Astrocyte of the spinal cord (primary cell): ENCODE measurements around the gene PRKAR1B.

ENCODE experiments used
- DNase-seq: peaks from one replicate; pipeline ENCODE4 v3.0.0; 2011; ENCODE audit warnings: low read depth, low spot score
- H3K4me3 ChIP-seq: 2 replicates; pipeline ENCODE4 v1.5.1; 2011; ENCODE audit warnings: low read depth, mild to moderate bottlenecking, low read length, moderate library complexity
- in situ Hi-C: cut with HindIII; loops from 2 replicates; pipeline ENCODE4 v1.10.0; 2017; ENCODE audit warnings: low sequenced_read_pairs
- TF ChIP-seq, protein P1 (sequence below): IDR thresholded peaks from 2 replicates; pipeline ENCODE4 v1.5.1; 2012; ENCODE audit warnings: low read depth, mild to moderate bottlenecking, low read length, inconsistent platforms

Gene PRKAR1B

DNA sequence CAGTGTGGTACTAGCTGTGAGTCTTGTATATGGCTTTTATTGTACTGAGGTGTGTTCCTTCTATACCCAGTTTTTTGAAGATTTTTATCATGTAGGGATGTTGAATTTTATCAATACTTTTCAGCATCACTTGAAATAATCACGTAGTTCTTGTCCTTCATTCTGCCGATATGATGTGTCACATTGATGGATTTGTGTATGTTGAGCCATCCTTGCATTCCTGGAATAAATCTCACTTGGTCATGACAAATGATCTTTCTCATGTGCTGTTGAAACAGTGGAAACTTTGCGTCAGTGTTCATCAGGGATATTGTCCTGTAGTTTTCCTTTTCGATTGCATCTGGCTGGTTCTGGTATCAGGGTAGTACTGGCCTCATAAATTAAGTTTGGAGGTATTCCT lies 7.1 kb upstream of the PRKAR1B start:
- DNase-seq = no peak
- in situ Hi-C loops = no loop called here
- no peak overlapping the region for H3K4me3 ChIP-seq
- TF ChIP-seq, protein P1, sequence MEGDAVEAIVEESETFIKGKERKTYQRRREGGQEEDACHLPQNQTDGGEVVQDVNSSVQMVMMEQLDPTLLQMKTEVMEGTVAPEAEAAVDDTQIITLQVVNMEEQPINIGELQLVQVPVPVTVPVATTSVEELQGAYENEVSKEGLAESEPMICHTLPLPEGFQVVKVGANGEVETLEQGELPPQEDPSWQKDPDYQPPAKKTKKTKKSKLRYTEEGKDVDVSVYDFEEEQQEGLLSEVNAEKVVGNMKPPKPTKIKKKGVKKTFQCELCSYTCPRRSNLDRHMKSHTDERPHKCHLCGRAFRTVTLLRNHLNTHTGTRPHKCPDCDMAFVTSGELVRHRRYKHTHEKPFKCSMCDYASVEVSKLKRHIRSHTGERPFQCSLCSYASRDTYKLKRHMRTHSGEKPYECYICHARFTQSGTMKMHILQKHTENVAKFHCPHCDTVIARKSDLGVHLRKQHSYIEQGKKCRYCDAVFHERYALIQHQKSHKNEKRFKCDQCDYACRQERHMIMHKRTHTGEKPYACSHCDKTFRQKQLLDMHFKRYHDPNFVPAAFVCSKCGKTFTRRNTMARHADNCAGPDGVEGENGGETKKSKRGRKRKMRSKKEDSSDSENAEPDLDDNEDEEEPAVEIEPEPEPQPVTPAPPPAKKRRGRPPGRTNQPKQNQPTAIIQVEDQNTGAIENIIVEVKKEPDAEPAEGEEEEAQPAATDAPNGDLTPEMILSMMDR = no peak

DNA sequence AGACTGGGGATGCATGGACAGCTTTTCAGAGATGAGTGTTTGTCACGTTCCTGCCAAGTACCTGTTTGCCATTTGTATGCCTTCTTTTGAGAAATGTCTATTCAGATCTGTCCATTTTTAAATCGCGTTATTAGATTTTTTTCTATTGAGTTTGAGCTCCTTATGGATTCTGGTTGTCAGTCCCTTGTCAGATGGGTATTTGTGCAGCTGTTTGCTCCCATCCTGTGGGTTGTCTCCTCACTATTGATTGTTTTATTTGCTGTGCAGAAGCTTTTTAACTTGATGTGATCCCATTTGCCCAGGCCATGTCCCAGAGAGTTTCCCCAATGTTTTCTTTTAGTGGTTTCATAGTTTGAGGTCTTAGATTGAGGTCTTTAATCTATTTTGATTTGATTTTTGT lies 5.5 kb upstream of the PRKAR1B start:
- DNase-seq = no peak
- H3K4me3 ChIP-seq = no peak overlapping the region
- in situ Hi-C loops = no loop called here
- TF ChIP-seq, protein P1 = no peak

DNA sequence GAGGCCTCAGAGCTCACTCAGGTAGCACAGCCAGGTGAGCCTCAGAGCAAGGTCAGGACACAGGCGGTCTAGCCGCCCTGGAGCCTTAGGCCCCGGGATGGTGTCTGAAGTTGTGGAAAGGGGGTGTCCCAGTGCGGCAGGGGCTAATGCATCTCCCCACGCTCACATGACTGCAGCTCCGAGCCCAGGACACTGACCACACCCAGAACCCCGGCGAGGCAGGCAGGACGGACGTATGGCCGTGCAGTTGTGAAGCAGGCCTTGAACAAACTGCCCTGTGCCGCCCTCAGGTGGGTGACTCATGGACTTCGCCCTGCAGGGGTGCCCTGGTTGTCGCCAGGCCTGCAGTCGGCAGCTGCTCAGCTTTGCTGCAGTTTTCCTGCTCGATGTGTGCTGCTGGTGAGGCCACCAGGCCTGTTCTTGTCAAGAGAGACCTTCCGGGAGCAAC lies 5.0 kb upstream of the PRKAR1B start:
- TF ChIP-seq, protein P1 = peak; percentile 39
- peak; percentile 71 for DNase-seq
- in situ Hi-C loops = no loop called here
- H3K4me3 ChIP-seq = no peak overlapping the region

DNA sequence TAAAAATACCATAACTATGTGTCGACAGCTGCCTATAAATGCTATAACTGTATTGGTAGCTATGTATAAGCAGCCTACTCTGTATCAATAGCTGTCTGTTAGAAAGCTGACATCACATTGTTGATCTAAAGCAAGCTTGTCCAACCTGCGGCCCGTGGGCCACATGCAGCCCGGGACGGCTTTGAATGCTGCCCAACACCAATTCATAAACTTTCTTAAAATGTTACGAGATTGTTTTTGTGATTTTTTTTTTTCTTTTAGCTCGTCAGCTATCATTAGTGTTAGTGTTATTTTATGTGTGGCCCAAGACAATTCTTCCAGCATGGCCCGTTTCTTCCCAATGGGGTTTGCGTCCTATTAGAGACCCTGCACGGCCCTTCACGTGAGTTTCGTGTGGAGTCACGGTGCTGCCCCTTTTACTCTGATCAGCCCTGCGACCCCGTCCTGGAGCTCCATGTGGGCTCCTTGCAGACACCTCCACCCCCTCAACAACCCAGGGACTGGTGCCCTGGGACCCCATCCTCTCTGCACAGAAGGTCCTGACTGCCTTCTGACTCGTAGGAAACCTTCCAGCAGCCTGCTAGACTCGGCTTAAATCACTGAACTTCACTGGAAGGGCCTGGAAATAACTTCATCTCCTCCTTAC lies 4.5 kb upstream of the PRKAR1B start:
- no peak overlapping the region for H3K4me3 ChIP-seq
- TF ChIP-seq, protein P1 = no peak
- DNase-seq = no peak
- in situ Hi-C loops = no loop called here

DNA sequence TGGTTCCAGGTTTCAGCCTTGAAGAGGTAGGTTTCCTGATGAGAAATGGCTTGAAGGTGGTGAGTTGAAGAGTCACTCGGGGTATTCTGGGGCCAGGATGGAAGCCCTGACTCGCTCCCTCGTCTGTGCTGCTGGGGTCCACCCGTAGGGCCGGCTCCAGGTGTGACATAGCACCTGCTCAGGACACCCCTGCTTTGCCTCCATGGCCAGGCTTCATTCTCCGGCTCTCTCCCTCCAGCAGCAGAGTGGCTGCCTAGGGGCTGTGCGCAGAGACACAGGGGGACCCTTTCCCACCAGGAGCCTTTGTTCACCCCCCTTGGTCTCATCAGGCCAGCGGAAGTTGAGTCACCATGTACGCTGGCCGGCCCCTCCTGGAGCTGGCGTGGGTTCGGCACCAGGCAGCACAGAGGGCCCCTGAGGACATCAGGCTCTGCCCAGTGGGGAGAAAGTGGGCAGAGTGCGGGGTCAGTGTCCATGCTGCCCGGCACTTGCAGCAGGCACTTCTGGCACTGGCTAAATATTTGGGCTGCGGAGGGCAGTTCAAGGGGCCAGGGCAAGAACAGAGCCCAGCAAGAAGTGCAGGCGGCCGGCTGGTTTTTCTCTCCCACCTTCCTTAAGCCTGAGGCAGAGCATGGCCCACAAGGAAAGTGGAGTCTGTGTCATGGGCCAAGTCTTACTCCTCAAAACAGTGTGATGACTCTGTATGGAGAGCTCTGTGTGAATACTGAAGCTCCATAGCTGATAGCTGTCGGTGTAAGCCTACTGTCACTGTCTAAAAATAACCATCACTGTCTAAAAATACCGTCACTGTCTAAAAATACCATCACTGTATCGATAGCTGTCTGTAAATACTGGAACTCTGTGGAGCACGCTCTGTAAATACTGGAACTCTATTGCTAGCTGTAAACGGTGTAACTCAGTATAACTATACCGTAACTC lies 3.7 kb upstream of the PRKAR1B start:
- TF ChIP-seq, protein P1 = no peak
- no peak overlapping the region for H3K4me3 ChIP-seq
- in situ Hi-C loops = no loop called here
- peak; percentile 34 for DNase-seq

DNA sequence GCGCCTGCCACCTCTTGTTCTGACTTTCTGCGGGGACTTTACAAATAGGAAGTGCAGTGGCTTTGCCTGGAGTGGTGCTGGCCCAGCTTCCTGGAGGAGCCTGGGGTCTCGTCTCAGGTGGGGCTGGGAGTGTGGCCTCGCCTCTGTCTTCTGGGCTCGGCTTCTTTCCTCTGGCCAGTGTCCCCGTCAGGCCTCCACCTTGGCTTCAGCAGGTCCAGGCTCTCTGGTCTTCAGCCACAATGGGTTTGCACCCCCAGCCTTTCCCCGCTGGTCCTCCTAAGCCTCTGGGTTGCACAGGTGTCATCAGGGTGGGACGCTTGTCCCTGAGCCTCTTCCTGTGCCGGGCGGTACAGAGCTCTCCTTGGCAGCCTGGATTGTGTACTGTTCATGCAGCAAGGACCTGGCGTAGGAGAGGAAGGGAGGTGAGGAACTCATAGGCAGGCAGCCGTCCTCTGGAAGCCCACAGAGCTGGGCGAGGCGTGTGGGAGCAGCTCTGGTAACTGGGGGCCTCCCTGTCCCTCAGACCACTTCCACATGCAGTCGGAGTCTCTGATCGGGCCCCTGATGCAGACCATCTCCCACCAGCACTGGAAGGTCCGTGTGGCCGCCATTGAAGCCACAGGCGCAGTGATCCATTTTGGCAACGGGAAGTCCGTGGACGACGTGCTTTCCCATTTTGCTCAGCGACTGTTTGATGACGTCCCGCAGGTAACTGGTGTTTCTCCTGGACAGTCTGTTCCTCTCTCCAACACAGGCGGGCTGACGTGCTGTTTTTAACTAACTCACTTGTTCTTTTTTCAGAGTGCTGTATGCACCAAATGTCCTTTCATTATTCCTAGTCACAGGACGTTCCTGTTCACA lies 2.3 kb upstream of the PRKAR1B start:
- in situ Hi-C loops = no loop called here
- DNase-seq = no peak
- TF ChIP-seq, protein P1 = no peak
- H3K4me3 ChIP-seq = no peak overlapping the region
